HG03432 (cell line): ENCODE measurements around the gene PHLDB2.

Experiments used
- ATAC-seq: cut with Tn5 transposase; IDR thresholded peaks from one replicate; pipeline ENCODE4 v1.9.1; 2021; ENCODE audit warnings: mild to moderate bottlenecking, moderate library complexity; ENCODE audit not compliant: unreplicated experiment

PHLDB2 gene

GRCh38 chr3:111989061-111989678 is 130.1 kb downstream of the PHLDB2 start:
- ATAC-seq = peak; percentile 92

- no peak for ATAC-seq
Measured at GRCh38 chr3:111993038-111993437, 134.0 kb downstream of the PHLDB2 start.

GRCh38 chr3:111998636-111999483 is 139.8 kb downstream of the PHLDB2 start, which contains the start of gene TAGLN3:
TAGLN3 (plus strand) TSS chr3:111998922; CDS start chr3:111999423, 501 bp downstream.
- ATAC-seq = peak; percentile 71

GRCh38 chr3:111999484-112000324 is 140.6 kb downstream of the PHLDB2 start:
- ATAC-seq = peak; percentile 30

- no peak for ATAC-seq
Measured at GRCh38 chr3:112000367-112000771, 141.3 kb downstream of the PHLDB2 start.

- no peak for ATAC-seq
Measured at GRCh38 chr3:112000966-112001365, 141.9 kb downstream of the PHLDB2 start.

- ATAC-seq = no peak
Measured at GRCh38 chr3:112001526-112001925, 142.5 kb downstream of the PHLDB2 start.

- no peak for ATAC-seq
Measured at GRCh38 chr3:112002096-112002971, 143.3 kb downstream of the PHLDB2 start.

GRCh38 chr3:112003321-112004080 is 144.4 kb downstream of the PHLDB2 start:
- ATAC-seq = no peak

GRCh38 chr3:112004187-112004586 is 145.1 kb downstream of the PHLDB2 start:
- ATAC-seq = no peak

GRCh38 chr3:112004669-112005068 is 145.6 kb downstream of the PHLDB2 start:
- ATAC-seq = no peak

GRCh38 chr3:112005091-112005672 is 146.1 kb downstream of the PHLDB2 start:
- ATAC-seq = no peak

GRCh38 chr3:112007633-112008032 is 148.6 kb downstream of the PHLDB2 start:
- no peak for ATAC-seq

GRCh38 chr3:112009670-112010069 is 150.6 kb downstream of the PHLDB2 start:
- ATAC-seq = no peak

- ATAC-seq = no peak
Measured at GRCh38 chr3:112010636-112011035, 151.6 kb downstream of the PHLDB2 start.

GRCh38 chr3:112011376-112011940 is 152.4 kb downstream of the PHLDB2 start:
- ATAC-seq = no peak

- no peak for ATAC-seq
Measured at GRCh38 chr3:112012205-112012992, 153.3 kb downstream of the PHLDB2 start.
